B cell (primary cell): ENCODE data around the gene STXBP4. TPM values are rescaled to one million over a fixed set of nuclear protein-coding genes. Genes with fewer than 3 reads are reported as not detected.

Experiments used
- ATAC-seq: fragments of 200-7000 bp; cut with Tn5 transposase; one replicate; pipeline ENCODE4 v1.10.0; 2021; ENCODE audit warnings: low read depth, mild to moderate bottlenecking, moderate number of reproducible peaks, moderate library complexity
- CTCF ChIA-PET: fragments of 350-600 bp; sonication (Branson Sonifier 250); formaldehyde crosslinking; loops from one replicate; lab custom pipeline; 2021; ENCODE audit warnings: antibody characterized with exemption, inconsistent platforms; lab: Charles Lee
- POLR2A ChIA-PET: fragments of 350-600 bp; sonication (Branson Sonifier 250); formaldehyde crosslinking; loops from one replicate; lab custom pipeline; 2021; ENCODE audit warnings: antibody characterized with exemption; lab: Charles Lee
- DNase-seq: peaks from one replicate; pipeline ENCODE4 v3.0.0; 2013
- H2AFZ ChIP-seq: 2 replicates; pipeline ENCODE4 v1.6.1; 2012; ENCODE audit warnings: mild to moderate bottlenecking, low read depth, low read length; ENCODE audit not compliant: insufficient read depth, poor library complexity, severe bottlenecking
- H3K27ac ChIP-seq, 2 donors: 1 replicate in 1 of 2; 2 replicates in 1 of 2; pipeline ENCODE4 v1.5.1; 2012 to 2013; ENCODE audit warnings: low read length in 2 of 2, mild to moderate bottlenecking in 2 of 2, moderate library complexity in 1 of 2
- H3K27me3 ChIP-seq, 4 experiments: fragments of 200-600 bp in 1 of 4; sonication (generic) in 1 of 4; replicated peaks in 1 of 4; 1 replicate in 2 of 4; 2 replicates in 2 of 4; pipeline versions ENCODE4 v1.6.1 to v1.7.0; 2013 to 2016; ENCODE audit warnings: low read length in 3 of 4, mild to moderate bottlenecking in 2 of 4, mixed read lengths in 1 of 4, moderate library complexity in 1 of 4; ENCODE audit not compliant: insufficient read depth in 4 of 4, control insufficient read depth in 3 of 4; ENCODE audit errors: control extremely low read depth in 1 of 4
- H3K36me3 ChIP-seq, 2 experiments: replicated peaks in 1 of 2; 1 replicate in 1 of 2; 2 replicates in 1 of 2; pipeline versions ENCODE4 v1.6.1 to v1.7.1; 2013; ENCODE audit warnings: low read length in 1 of 2; ENCODE audit not compliant: insufficient read depth in 2 of 2, control insufficient read depth in 1 of 2; ENCODE audit errors: control extremely low read depth in 1 of 2, extremely low read depth in 1 of 2
- H3K4me1 ChIP-seq, 2 donors: fragments of 200-600 bp in 1 of 2; sonication (generic) in 1 of 2; 1 replicate in 1 of 2; 2 replicates in 1 of 2; pipeline versions ENCODE4 v1.5.1 to v1.6.1; 2013 to 2017; ENCODE audit warnings: low read length in 2 of 2; ENCODE audit not compliant: control insufficient read depth in 2 of 2, insufficient read depth in 2 of 2
- H3K4me2 ChIP-seq: replicated peaks from 2 replicates; pipeline ENCODE3; 2012; ENCODE audit warnings: mild to moderate bottlenecking, low read depth, low read length; ENCODE audit not compliant: poor library complexity, severe bottlenecking
- H3K4me3 ChIP-seq, 5 experiments: fragments of 200-600 bp in 1 of 5; sonication (generic) in 1 of 5; 1 replicate in 3 of 5; 2 replicates in 2 of 5; pipeline versions ENCODE4 v1.5.1 to v1.7.0; 2011 to 2016; ENCODE audit warnings: low read length in 4 of 5, mild to moderate bottlenecking in 4 of 5, low read depth in 2 of 5, control low read depth in 1 of 5, moderate library complexity in 1 of 5; ENCODE audit not compliant: insufficient read depth in 1 of 5; ENCODE audit errors: control extremely low read depth in 1 of 5, extremely low read depth in 1 of 5
- H3K79me2 ChIP-seq: fragments of 200-600 bp; sonication (generic); one replicate; pipeline ENCODE4 v1.6.0; 2016; ENCODE audit warnings: low read length; ENCODE audit not compliant: control insufficient read depth, insufficient read depth
- H3K9ac ChIP-seq: fragments of 200-600 bp; sonication (generic); 2 replicates; pipeline ENCODE4 v1.6.1; 2017; ENCODE audit warnings: mild to moderate bottlenecking, low read length, moderate library complexity
- H3K9me3 ChIP-seq, 3 donors: one replicate each; pipeline versions ENCODE4 v1.6.1 to v1.7.1; 2013; ENCODE audit warnings: low read length in 2 of 3; ENCODE audit not compliant: control insufficient read depth in 2 of 3, insufficient read depth in 1 of 3; ENCODE audit errors: control extremely low read depth in 1 of 3
- H4K20me1 ChIP-seq: 2 replicates; pipeline ENCODE4 v1.6.0; 2012; ENCODE audit warnings: mild to moderate bottlenecking, low read length; ENCODE audit not compliant: insufficient read depth, control insufficient read depth, poor library complexity, severe bottlenecking
- H3K27ac Mint-ChIP-seq: one replicate; pipeline ENCODE4 v1.8.0; 2021; ENCODE audit warnings: mixed read lengths
- H3K27me3 Mint-ChIP-seq: one replicate; pipeline ENCODE4 v1.8.0; 2021; ENCODE audit warnings: mixed read lengths
- H3K4me1 Mint-ChIP-seq: one replicate; pipeline ENCODE4 v1.8.0; 2021; ENCODE audit warnings: mixed read lengths
- H3K4me3 Mint-ChIP-seq: one replicate; pipeline ENCODE4 v1.8.0; 2021; ENCODE audit warnings: mixed read lengths
- H3K9me3 Mint-ChIP-seq: one replicate; pipeline ENCODE4 v1.8.0; 2022; ENCODE audit warnings: mixed read lengths; ENCODE audit not compliant: insufficient read depth
- CTCF ChIP-seq: fragments of 200-600 bp; IDR thresholded peaks from one replicate; pipeline ENCODE4 v1.8.0; 2022; ENCODE audit warnings: antibody characterized with exemption, mild to moderate bottlenecking
- EZH2 ChIP-seq: IDR thresholded peaks from 2 replicates; pipeline ENCODE4 v1.6.1; 2012; ENCODE audit warnings: borderline replicate concordance, low read depth, mild to moderate bottlenecking, moderate library complexity, low read length; ENCODE audit not compliant: insufficient read depth, poor library complexity, severe bottlenecking
- WGBS: methylation state at CpG from one replicate; pipeline ENCODE4 v1.1.5; 2013; ENCODE audit warnings: missing lambda C conversion rate; ENCODE audit not compliant: insufficient coverage; 5-methylcytosine and 5-hydroxymethylcytosine counted together
- intact Hi-C: fragments of 100-400 bp; cut with micrococcal nuclease; formaldehyde crosslinking; loops from one replicate; pipeline ENCODE4 v1.10.0; 2022
- polyA plus RNA-seq: library from polyadenylated mRNA; depleted of rRNA; stranded (reverse); fragments of >200 nt; gene quantifications from 2 replicates; pipeline ENCODE4 v1.2.3, GENCODE V29; 2012
- total RNA-seq, 2 donors: library from RNA; stranded (reverse); fragments of 120-200 nt in 1 of 2; gene quantifications; 1 replicate in 1 of 2; 2 replicates in 1 of 2; pipeline versions ENCODE4 v1.2.3 to v1.2.4, GENCODE V29; 2013 to 2022

The STXBP4 gene
- total and polyA plus RNA-seq, 2 donors (not counting 1 experiment from before 2014, with no cell fraction given) = 1.2 to 11.4 TPM

DNA sequence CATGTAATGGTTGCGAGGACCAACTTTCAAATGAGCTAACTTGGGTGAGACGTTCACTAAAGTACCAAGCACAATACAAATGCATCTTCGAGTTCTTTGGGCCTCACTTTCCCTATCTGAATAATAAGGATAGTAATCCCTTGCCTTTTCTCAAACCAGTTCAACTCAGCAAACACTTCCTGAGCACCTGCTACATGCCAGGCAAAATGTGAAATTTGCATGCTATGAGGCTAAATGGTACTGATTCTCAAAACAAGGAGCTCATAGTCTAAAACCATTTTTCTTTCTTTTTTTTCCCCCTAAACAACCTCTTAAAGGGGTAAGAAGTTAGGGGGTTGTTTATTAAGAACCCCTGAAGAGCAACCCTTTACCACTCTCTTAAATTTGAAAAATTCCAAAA, 194.8 kb downstream of the STXBP4 start:
- DNase-seq (no peak), ATAC-seq (no peak)
- intact Hi-C loops = no loop called here

GRCh38 chr17:55166506-55166905, 197.9 kb downstream of the STXBP4 start:
- no peak for ATAC-seq
- Mint-ChIP-seq H3K27ac (no peak overlapping the region), H3K9me3 (no peaks in the 10 kb centered on the region), H3K4me1 (peaks cover 18% of the 10 kb centered on the region), H3K4me3 (no peak overlapping the region), H3K27me3 (no peaks in the 10 kb centered on the region)
- H3K36me3 ChIP-seq = no peaks in the 10 kb centered on the region
- no peak overlapping the region for H2AFZ ChIP-seq
- H3K4me1 ChIP-seq = peaks cover 9 to 11% of the 10 kb centered on the region in 2 donors
- intact Hi-C loops = no loop called here
- ChIA-PET CTCF (no interaction called here), POLR2A (no interaction called here)
- WGBS = no CpG with 5 or more reads among the region's 2 CpGs
- no peaks in the 10 kb centered on the region for H3K9me3 ChIP-seq
- no peaks in the 10 kb centered on the region for H4K20me1 ChIP-seq
- no peak overlapping the region for H3K4me2 ChIP-seq
- no peaks in the 10 kb centered on the region for H3K79me2 ChIP-seq
- no peak overlapping the region for H3K9ac ChIP-seq
- TF ChIP-seq CTCF (no peak), EZH2 (no peak)
- no peak overlapping the region for H3K4me3 ChIP-seq
- H3K27me3 ChIP-seq = no peaks in the 10 kb centered on the region
- no peak for DNase-seq
- no peak overlapping the region for H3K27ac ChIP-seq

More for the DNA sequence above, 194.8 kb downstream of the STXBP4 start:
- ChIA-PET CTCF (no interaction called here), POLR2A (no interaction called here)
- H3K9me3 ChIP-seq = no peaks in the 10 kb centered on the region
- no peak overlapping the region for H3K4me3 ChIP-seq
- no peak overlapping the region for H3K27ac ChIP-seq
- H3K27me3 ChIP-seq = no peaks in the 10 kb centered on the region
- no peaks in the 10 kb centered on the region for H3K27me3 Mint-ChIP-seq
- peaks cover 5% of the 10 kb centered on the region for H3K4me1 Mint-ChIP-seq
- no peak overlapping the region for H2AFZ ChIP-seq
- no peaks in the 10 kb centered on the region for H4K20me1 ChIP-seq
- H3K79me2 ChIP-seq = no peaks in the 10 kb centered on the region
- no CpG with 5 or more reads among the region's 3 CpGs for WGBS
- H3K27ac Mint-ChIP-seq = no peak overlapping the region
- no peak overlapping the region for H3K9ac ChIP-seq
- H3K9me3 Mint-ChIP-seq = no peaks in the 10 kb centered on the region
- H3K4me1 ChIP-seq = no peaks in the 10 kb centered on the region
- H3K4me3 Mint-ChIP-seq = no peak overlapping the region
- H3K4me2 ChIP-seq = no peak overlapping the region
- H3K36me3 ChIP-seq = no peaks in the 10 kb centered on the region
- TF ChIP-seq EZH2 (no peak), CTCF (no peak)
